Endothelial cell of umbilical vein (primary cell): ENCODE measurements around the gene AK5. TPM values are rescaled to one million over a fixed set of nuclear protein-coding genes. Genes with fewer than 3 reads are reported as not detected.

Experiments
- BruUV-seq: library from RNA; stranded (reverse); fragments of 400-500 nt; replicated peaks from 2 replicates; lab custom pipeline; 2021; lab: Mats Ljungman, UMichigan
- CTCF ChIA-PET: fragments of 300-600, 350-600 bp; sonication (Branson Sonifier 250); formaldehyde crosslinking; loops from one replicate; lab custom pipeline; 2021; ENCODE audit warnings: antibody characterized with exemption, inconsistent platforms; lab: Charles Lee
- POLR2A ChIA-PET: fragments of 300-600, 350-600 bp; sonication (Branson Sonifier 250); formaldehyde crosslinking; loops from one replicate; lab custom pipeline; 2021; ENCODE audit warnings: antibody characterized with exemption, inconsistent platforms; lab: Charles Lee
- DNase-seq: peaks from one replicate; pipeline ENCODE4 v3.0.0-alpha.2; 2011; ENCODE audit warnings: low read depth, low spot score
- FAIRE-seq: peaks from 2 replicates; lab custom pipeline; 2011; peaks lifted over from hg19 to GRCh38; lab: Jason Lieb, UNC
- H2AFZ ChIP-seq: 2 replicates; pipeline ENCODE4 v1.6.0; 2012; ENCODE audit warnings: low read depth, low read length, control low read depth, inconsistent platforms
- H3K27ac ChIP-seq: 2 replicates; pipeline ENCODE4 v1.5.1; 2011; ENCODE audit warnings: low read depth, mild to moderate bottlenecking, control low read depth, low read length, moderate library complexity; ENCODE audit not compliant: insufficient read depth
- H3K27me3 ChIP-seq, 2 experiments: 2 replicates each; pipeline versions ENCODE4 v1.6.0 to v1.6.1; 2011; ENCODE audit warnings: low read length in 2 of 2, mixed read lengths in 1 of 2; ENCODE audit not compliant: control insufficient read depth in 2 of 2, insufficient read depth in 2 of 2
- H3K36me3 ChIP-seq, 2 experiments: 2 replicates in 1 of 2; 3 replicates in 1 of 2; pipeline ENCODE4 v1.5.1; 2011; ENCODE audit warnings: low read length in 2 of 2, mild to moderate bottlenecking in 1 of 2, moderate library complexity in 1 of 2; ENCODE audit not compliant: control insufficient read depth in 2 of 2, insufficient read depth in 2 of 2; ENCODE audit errors: extremely low read depth in 1 of 2
- H3K4me1 ChIP-seq: 3 replicates; pipeline ENCODE4 v1.5.1; 2011; ENCODE audit warnings: mild to moderate bottlenecking, low read length; ENCODE audit not compliant: control insufficient read depth, insufficient read depth; ENCODE audit errors: extremely low read depth
- H3K4me2 ChIP-seq: 2 replicates; pipeline ENCODE4 v1.6.1; 2011; ENCODE audit warnings: low read length, control low read depth, mixed read lengths; ENCODE audit not compliant: insufficient read depth
- H3K4me3 ChIP-seq, 3 experiments: fragments of 200-600 bp in 1 of 3; sonication (generic), shearing (Covaris generic) in 1 of 3; replicated peaks in 1 of 3; 2 replicates each; pipeline ENCODE4 v1.5.1; 2011 to 2016; ENCODE audit warnings: control low read depth in 3 of 3, low read length in 3 of 3, mild to moderate bottlenecking in 2 of 3, inconsistent platforms in 1 of 3, low read depth in 1 of 3, moderate library complexity in 1 of 3; ENCODE audit not compliant: insufficient read depth in 1 of 3
- H3K79me2 ChIP-seq: 2 replicates; pipeline ENCODE4 v1.6.0; 2012; ENCODE audit warnings: low read length, inconsistent platforms; ENCODE audit not compliant: control insufficient read depth, insufficient read depth
- H3K9ac ChIP-seq: replicated peaks from 2 replicates; pipeline ENCODE3; 2011; ENCODE audit warnings: low read length, control low read depth; ENCODE audit not compliant: insufficient read depth; ENCODE audit errors: extremely low read depth
- H3K9me1 ChIP-seq: replicated peaks from 3 replicates; pipeline ENCODE4 v1.6.0; 2011; ENCODE audit warnings: mild to moderate bottlenecking, low read length; ENCODE audit not compliant: control insufficient read depth, insufficient read depth; ENCODE audit errors: extremely low read depth
- H3K9me3 ChIP-seq: replicated peaks from 2 replicates; pipeline ENCODE4 v1.5.1; 2012; ENCODE audit warnings: low read length, inconsistent platforms; ENCODE audit not compliant: control insufficient read depth, insufficient read depth
- H4K20me1 ChIP-seq: replicated peaks from 2 replicates; pipeline ENCODE3; 2011; ENCODE audit warnings: mild to moderate bottlenecking, low read length; ENCODE audit not compliant: control insufficient read depth, insufficient read depth; ENCODE audit errors: extremely low read depth
- EZH2 ChIP-seq: IDR thresholded peaks from 2 replicates; pipeline ENCODE4 v1.6.1; 2012; ENCODE audit warnings: borderline replicate concordance, low read depth, mild to moderate bottlenecking, moderate library complexity, low read length, inconsistent platforms; ENCODE audit not compliant: severe bottlenecking
- FOS ChIP-seq: IDR thresholded peaks from 2 replicates; pipeline ENCODE4 v1.6.1; 2011; ENCODE audit warnings: mild to moderate bottlenecking, low read length, moderate library complexity, borderline replicate concordance; ENCODE audit not compliant: insufficient read depth
- GATA2 ChIP-seq: IDR thresholded peaks from 2 replicates; pipeline ENCODE4 v1.7.0; 2011; ENCODE audit warnings: low read depth, mild to moderate bottlenecking, moderate library complexity, mixed read lengths, low read length; ENCODE audit not compliant: insufficient read length, insufficient read depth
- JUN ChIP-seq: IDR thresholded peaks from 2 replicates; pipeline ENCODE4 v1.6.1; 2011; ENCODE audit warnings: borderline replicate concordance, low read depth; ENCODE audit not compliant: insufficient read length, insufficient read depth
- MAX ChIP-seq: IDR thresholded peaks from 2 replicates; pipeline ENCODE4 v1.6.1; 2011; ENCODE audit not compliant: insufficient read depth, insufficient read length
- MYC ChIP-seq: IDR thresholded peaks from one replicate; pipeline ENCODE4 v1.6.1; 2011; ENCODE audit warnings: mild to moderate bottlenecking, low read depth, low read length
- POLR2A ChIP-seq: IDR thresholded peaks from 2 replicates; pipeline ENCODE4 v1.6.1; 2012; ENCODE audit warnings: low read depth, mild to moderate bottlenecking, control low read depth, low read length
- POLR2AphosphoS5 ChIP-seq: IDR thresholded peaks from 2 replicates; pipeline ENCODE4 v1.6.1; 2012; ENCODE audit warnings: low read depth, mild to moderate bottlenecking, control low read depth, low read length, moderate library complexity; ENCODE audit not compliant: insufficient read depth
- dilution Hi-C: fragments of 300-500 bp; cut with MboI; formaldehyde crosslinking; loops from one replicate; pipeline ENCODE4 v1.15.0; 2019; ENCODE audit warnings: low sequenced_read_pairs; ENCODE audit not compliant: extremely low pct_ligation_motif_present
- intact Hi-C: fragments of 100-400 bp; cut with micrococcal nuclease; formaldehyde crosslinking; loops from one replicate; pipeline ENCODE4 v1.10.0; 2022
- polyA plus RNA-seq, 4 experiments: library from polyadenylated mRNA; depleted of rRNA in 3 of 4; stranded (reverse) in 3 of 4; unstranded in 1 of 4; fragments of >200 nt; gene quantifications; 2 replicates each; pipeline versions ENCODE4 v1.2.1 to v1.2.3, GENCODE V29; 2011 to 2012; ENCODE audit warnings: missing spikeins in 1 of 4
- total RNA-seq: library from RNA; stranded (reverse); gene quantifications from 2 replicates; pipeline ENCODE4 v1.2.3, GENCODE V29; 2021
- TF ChIP-seq, protein P1 (sequence below), 2 donors: IDR thresholded peaks; 1 replicate in 1 of 2; 2 replicates in 1 of 2; pipeline ENCODE4 v1.5.1; 2011; ENCODE audit warnings: low read length in 2 of 2, mild to moderate bottlenecking in 2 of 2, moderate library complexity in 2 of 2, control low read depth in 1 of 2, inconsistent platforms in 1 of 2, low read depth in 1 of 2; ENCODE audit not compliant: insufficient read depth in 1 of 2; ENCODE audit errors: extremely low read depth in 1 of 2

AK5 gene
- total and polyA plus RNA-seq, 2 donors (not counting 3 experiments of a cell fraction or from before 2014, with no cell fraction given), result 5.0 to 7.5 TPM

- CTCF ChIA-PET, result no interaction called here
Observed at GRCh38 chr1:77238462-77238861, 43.4 kb upstream of the AK5 start.

More at GRCh38 chr1:77238462-77238861, 43.4 kb upstream of the AK5 start:
- no TSS peak for BruUV-seq
- Histone ChIP-seq H2AFZ (no peak overlapping the region), H3K9ac (no peak overlapping the region), H4K20me1 (no peaks in the 10 kb centered on the region), H3K9me1 (no peaks in the 10 kb centered on the region), H3K4me1 (no peaks in the 10 kb centered on the region), H3K9me3 (no peaks in the 10 kb centered on the region), H3K79me2 (no peaks in the 10 kb centered on the region), H3K4me3 (no peak overlapping the region), H3K27me3 (peaks cover 0 to 2% of the 10 kb centered on the region in 2 experiments), H3K27ac (no peak overlapping the region), H3K4me2 (no peak overlapping the region), H3K36me3 (no peaks in the 10 kb centered on the region)
- POLR2A ChIA-PET, result no interaction called here
- FAIRE-seq, result no peak
- dilution Hi-C loops (no loop called here), intact Hi-C loops (no loop called here)
- TF ChIP-seq EZH2 (no peak), JUN (no peak), MAX (no peak), MYC (no peak), GATA2 (no peak), POLR2AphosphoS5 (no peak), POLR2A (no peak), FOS (no peak)
- TF ChIP-seq, protein P1, sequence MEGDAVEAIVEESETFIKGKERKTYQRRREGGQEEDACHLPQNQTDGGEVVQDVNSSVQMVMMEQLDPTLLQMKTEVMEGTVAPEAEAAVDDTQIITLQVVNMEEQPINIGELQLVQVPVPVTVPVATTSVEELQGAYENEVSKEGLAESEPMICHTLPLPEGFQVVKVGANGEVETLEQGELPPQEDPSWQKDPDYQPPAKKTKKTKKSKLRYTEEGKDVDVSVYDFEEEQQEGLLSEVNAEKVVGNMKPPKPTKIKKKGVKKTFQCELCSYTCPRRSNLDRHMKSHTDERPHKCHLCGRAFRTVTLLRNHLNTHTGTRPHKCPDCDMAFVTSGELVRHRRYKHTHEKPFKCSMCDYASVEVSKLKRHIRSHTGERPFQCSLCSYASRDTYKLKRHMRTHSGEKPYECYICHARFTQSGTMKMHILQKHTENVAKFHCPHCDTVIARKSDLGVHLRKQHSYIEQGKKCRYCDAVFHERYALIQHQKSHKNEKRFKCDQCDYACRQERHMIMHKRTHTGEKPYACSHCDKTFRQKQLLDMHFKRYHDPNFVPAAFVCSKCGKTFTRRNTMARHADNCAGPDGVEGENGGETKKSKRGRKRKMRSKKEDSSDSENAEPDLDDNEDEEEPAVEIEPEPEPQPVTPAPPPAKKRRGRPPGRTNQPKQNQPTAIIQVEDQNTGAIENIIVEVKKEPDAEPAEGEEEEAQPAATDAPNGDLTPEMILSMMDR (IDR thresholded peaks at IDR 0.05; ENCODE audit: extremely low read depth in 1 of 2, insufficient read depth in 1 of 2, low read depth in 1 of 2, low read length in 2 of 2), result no peak
- DNase-seq, result no peak
